Smooth muscle cell (in vitro differentiated cells): Measurements from ENCODE around the gene GNA12. TPM values are rescaled to one million over a fixed set of nuclear protein-coding genes. Genes with fewer than 3 reads are reported as not detected.

Experiments used
- DNase-seq: peaks from one replicate; lab custom pipeline; 2025; ENCODE audit not compliant: unreplicated experiment; lab: John Stamatoyannopoulos, UW
- H2AFZ ChIP-seq: fragments of 200-600 bp; sonication (generic); 2 replicates; pipeline ENCODE4 v1.6.0; 2016; ENCODE audit warnings: antibody characterized with exemption, low read depth, mild to moderate bottlenecking
- H3F3A ChIP-seq: fragments of 200-600 bp; sonication (generic); 2 replicates; pipeline ENCODE4 v1.6.0; 2017; ENCODE audit warnings: antibody characterized with exemption, low read depth
- H3K27ac ChIP-seq: fragments of 200-600 bp; sonication (generic); 2 replicates; pipeline ENCODE4 v1.5.1; 2016; ENCODE audit warnings: low read depth, mild to moderate bottlenecking
- H3K27me3 ChIP-seq: fragments of 200-600 bp; sonication (generic); 2 replicates; pipeline ENCODE4 v1.6.1; 2016; ENCODE audit warnings: low read depth, mild to moderate bottlenecking
- H3K36me3 ChIP-seq: fragments of 200-600 bp; sonication (generic); 2 replicates; pipeline ENCODE4 v1.5.1; 2016; ENCODE audit warnings: low read depth
- H3K4me1 ChIP-seq: fragments of 200-600 bp; sonication (generic); 2 replicates; pipeline ENCODE4 v1.5.1; 2016; ENCODE audit warnings: low read depth
- H3K4me2 ChIP-seq: fragments of 200-600 bp; sonication (generic); 2 replicates; pipeline ENCODE4 v1.6.0; 2016; ENCODE audit warnings: mild to moderate bottlenecking
- H3K4me3 ChIP-seq: fragments of 200-600 bp; sonication (generic); 2 replicates; pipeline ENCODE4 v1.5.1; 2016; ENCODE audit warnings: mild to moderate bottlenecking
- H3K79me2 ChIP-seq: fragments of 200-600 bp; sonication (generic); 2 replicates; pipeline ENCODE4 v1.6.0; 2016; ENCODE audit warnings: low read depth, mild to moderate bottlenecking
- H3K9ac ChIP-seq: fragments of 200-600 bp; sonication (generic); 2 replicates; pipeline ENCODE4 v1.6.0; 2016; ENCODE audit warnings: low read depth
- H3K9me3 ChIP-seq: fragments of 200-600 bp; sonication (generic); replicated peaks from 2 replicates; pipeline ENCODE4 v1.5.1; 2016; ENCODE audit warnings: low read depth
- H4K20me1 ChIP-seq: fragments of 200-600 bp; sonication (generic); 2 replicates; pipeline ENCODE4 v1.6.0; 2016; ENCODE audit warnings: low read depth
- CTCF ChIP-seq: fragments of 200-600 bp; sonication (generic); IDR thresholded peaks from 2 replicates; pipeline ENCODE4 v1.5.1; 2017; ENCODE audit warnings: borderline replicate concordance, mild to moderate bottlenecking, antibody characterized with exemption; ENCODE audit not compliant: insufficient read depth, poor library complexity, severe bottlenecking
- WGBS: methylation state at CpG from one replicate; pipeline ENCODE4 v1.1.7; 2016; ENCODE audit warnings: low lambda C conversion rate; 5-methylcytosine and 5-hydroxymethylcytosine counted together
- polyA plus RNA-seq: library from polyadenylated mRNA; unstranded; fragments of >200 nt; fragmentation: Nextera tagmentation; extraction: Ambion mirVana; gene quantifications from 2 replicates; pipeline ENCODE4 v1.2.1, GENCODE V29; 2016
- total RNA-seq: library from RNA; depleted of rRNA; stranded (reverse); fragments of >200 nt; gene quantifications from 2 replicates; pipeline ENCODE4 v1.2.3, GENCODE V29; 2014

The GNA12 gene
- total and polyA plus RNA-seq, 2 experiments from 2014 or later, result 20.3 to 34.7 TPM

DNA sequence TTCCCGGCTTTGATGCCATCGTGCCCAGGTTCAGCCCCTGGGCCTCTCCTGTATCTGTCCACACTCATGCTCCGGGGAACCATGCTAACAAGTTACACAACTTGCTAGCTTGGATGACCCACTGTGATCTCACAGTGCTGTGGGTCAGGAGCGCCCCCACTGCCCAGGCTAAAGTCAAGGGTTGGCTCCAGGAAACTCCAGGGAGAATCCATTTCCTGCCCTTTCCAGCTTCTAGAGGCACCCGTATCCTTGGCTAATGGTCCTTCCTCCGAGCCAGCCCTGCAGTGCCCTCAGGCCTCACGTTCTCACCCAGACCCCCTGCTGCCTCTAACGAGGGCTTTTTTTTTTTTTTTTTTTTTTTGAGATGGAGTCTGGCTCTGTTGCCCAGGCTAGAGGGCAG is 136.6 kb downstream of the GNA12 start:
- no peak for TF ChIP-seq CTCF
- Histone ChIP-seq H3K27ac (no peak overlapping the region), H3K79me2 (no peaks in the 10 kb centered on the region), H3K9me3 (no peaks in the 10 kb centered on the region), H3K4me2 (no peak overlapping the region), H3K9ac (no peak overlapping the region), H3F3A (no peaks in the 10 kb centered on the region), H3K36me3 (no peaks in the 10 kb centered on the region), H3K27me3 (no peaks in the 10 kb centered on the region), H3K4me3 (no peak overlapping the region), H4K20me1 (no peaks in the 10 kb centered on the region), H3K4me1 (peaks cover 11% of the 10 kb centered on the region), H2AFZ (no peak overlapping the region)
- WGBS, result 74% methylated on average over 8 of the region's 8 CpGs
- no peak for DNase-seq

GRCh38 chr7:2706685-2707126 is 137.4 kb downstream of the GNA12 start:
- H3K27me3 ChIP-seq, result no peaks in the 10 kb centered on the region
- no peaks in the 10 kb centered on the region for H3K36me3 ChIP-seq
- no peaks in the 10 kb centered on the region for H4K20me1 ChIP-seq
- TF ChIP-seq CTCF, result no peak
- H3F3A ChIP-seq, result no peaks in the 10 kb centered on the region
- peaks cover 11% of the 10 kb centered on the region for H3K4me1 ChIP-seq
- no peak overlapping the region for H3K4me3 ChIP-seq
- WGBS, result 24% methylated on average over 6 of the region's 6 CpGs
- no peaks in the 10 kb centered on the region for H3K79me2 ChIP-seq
- no peak overlapping the region for H3K9ac ChIP-seq
- DNase-seq, result no peak
- H2AFZ ChIP-seq, result no peak overlapping the region
- H3K9me3 ChIP-seq, result no peaks in the 10 kb centered on the region
- no peak overlapping the region for H3K4me2 ChIP-seq
- no peak overlapping the region for H3K27ac ChIP-seq

- Histone ChIP-seq H3F3A (no peaks in the 10 kb centered on the region), H3K27ac (no peak overlapping the region), H3K4me3 (no peak overlapping the region), H2AFZ (no peak overlapping the region), H3K9me3 (no peaks in the 10 kb centered on the region), H3K9ac (no peak overlapping the region), H3K36me3 (no peaks in the 10 kb centered on the region), H3K4me2 (no peak overlapping the region), H3K4me1 (peaks cover 11% of the 10 kb centered on the region), H3K79me2 (no peaks in the 10 kb centered on the region), H4K20me1 (no peaks in the 10 kb centered on the region), H3K27me3 (no peaks in the 10 kb centered on the region)
- WGBS, result 87% methylated on average over 14 of the region's 14 CpGs
- no peak for DNase-seq
- TF ChIP-seq CTCF, result no peak
Observed at GRCh38 chr7:2705371-2706096, 138.6 kb downstream of the GNA12 start.

DNA sequence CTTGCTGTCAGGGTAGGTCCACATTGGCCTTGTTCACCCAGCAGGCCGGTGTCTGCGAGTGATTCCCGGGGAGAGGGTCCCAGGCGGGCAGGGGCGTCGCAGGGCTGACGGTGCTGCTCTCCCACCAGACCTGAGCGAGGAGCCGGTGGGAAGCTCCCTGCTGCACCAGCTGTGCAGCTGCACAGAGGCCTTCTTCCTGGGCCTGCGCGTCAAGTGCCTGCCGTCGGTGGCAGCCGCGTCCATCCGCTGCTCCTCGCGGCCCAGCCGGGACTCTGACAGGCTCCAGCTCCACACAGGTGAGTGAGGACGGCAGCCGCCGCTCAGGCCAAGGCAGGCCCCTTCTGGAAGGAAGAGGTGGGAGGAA is 141.5 kb downstream of the GNA12 start:
- no peak overlapping the region for H3K27ac ChIP-seq
- no peak for DNase-seq
- H3K9ac ChIP-seq, result no peak overlapping the region
- no peaks in the 10 kb centered on the region for H3K9me3 ChIP-seq
- peaks cover 11% of the 10 kb centered on the region for H3K4me1 ChIP-seq
- H2AFZ ChIP-seq, result no peak overlapping the region
- no peaks in the 10 kb centered on the region for H3K79me2 ChIP-seq
- H3F3A ChIP-seq, result no peaks in the 10 kb centered on the region
- no peak overlapping the region for H3K4me2 ChIP-seq
- H3K36me3 ChIP-seq, result no peaks in the 10 kb centered on the region
- no peaks in the 10 kb centered on the region for H3K27me3 ChIP-seq
- 97% methylated on average over 22 of the region's 22 CpGs for WGBS
- no peaks in the 10 kb centered on the region for H4K20me1 ChIP-seq
- H3K4me3 ChIP-seq, result no peak overlapping the region
- no peak for TF ChIP-seq CTCF
